Hindlimb muscle (tissue), 1 donor: ENCODE data around the gene TNFRSF14. TPM values are rescaled to one million over a fixed set of nuclear protein-coding genes. Genes with fewer than 3 reads are reported as not detected.
A peak's percentile ranks its signal among the peaks of the same experiment; 100 is the strongest.

Experiments
- DNase-seq: peaks from one replicate; pipeline ENCODE4 v3.0.0-alpha.2; 2013
- polyA plus RNA-seq: library from polyadenylated mRNA; unstranded; fragments of 120-200 nt; gene quantifications from one replicate; pipeline ENCODE4 v1.2.1, GENCODE V29; 2013; ENCODE audit not compliant: insufficient read length

The TNFRSF14 gene
- polyA plus RNA-seq, 1 donor: 15.8 TPM

- no peak for DNase-seq
Observed at GRCh38 chr1:2523891-2524609, 32.1 kb upstream of the TNFRSF14 start.

DNA sequence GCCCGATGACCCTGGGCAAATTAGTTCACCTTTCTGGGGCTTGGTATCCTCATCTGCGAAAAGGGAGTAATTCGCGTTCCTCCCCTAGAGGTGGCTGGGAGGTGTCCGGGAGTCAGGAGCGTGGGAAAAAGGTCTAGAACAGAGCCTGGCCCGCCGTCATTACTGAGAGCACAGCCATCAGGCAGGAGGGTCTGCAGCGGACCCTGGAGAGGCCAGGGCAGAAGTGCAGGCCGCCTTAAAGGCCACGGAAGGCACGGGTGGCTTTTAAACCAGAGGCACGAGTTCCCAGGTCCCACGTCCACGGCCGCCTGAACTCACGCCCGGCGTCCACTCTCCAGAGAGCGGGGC, 30.6 kb upstream of the TNFRSF14 start:
- no peak for DNase-seq

DNA sequence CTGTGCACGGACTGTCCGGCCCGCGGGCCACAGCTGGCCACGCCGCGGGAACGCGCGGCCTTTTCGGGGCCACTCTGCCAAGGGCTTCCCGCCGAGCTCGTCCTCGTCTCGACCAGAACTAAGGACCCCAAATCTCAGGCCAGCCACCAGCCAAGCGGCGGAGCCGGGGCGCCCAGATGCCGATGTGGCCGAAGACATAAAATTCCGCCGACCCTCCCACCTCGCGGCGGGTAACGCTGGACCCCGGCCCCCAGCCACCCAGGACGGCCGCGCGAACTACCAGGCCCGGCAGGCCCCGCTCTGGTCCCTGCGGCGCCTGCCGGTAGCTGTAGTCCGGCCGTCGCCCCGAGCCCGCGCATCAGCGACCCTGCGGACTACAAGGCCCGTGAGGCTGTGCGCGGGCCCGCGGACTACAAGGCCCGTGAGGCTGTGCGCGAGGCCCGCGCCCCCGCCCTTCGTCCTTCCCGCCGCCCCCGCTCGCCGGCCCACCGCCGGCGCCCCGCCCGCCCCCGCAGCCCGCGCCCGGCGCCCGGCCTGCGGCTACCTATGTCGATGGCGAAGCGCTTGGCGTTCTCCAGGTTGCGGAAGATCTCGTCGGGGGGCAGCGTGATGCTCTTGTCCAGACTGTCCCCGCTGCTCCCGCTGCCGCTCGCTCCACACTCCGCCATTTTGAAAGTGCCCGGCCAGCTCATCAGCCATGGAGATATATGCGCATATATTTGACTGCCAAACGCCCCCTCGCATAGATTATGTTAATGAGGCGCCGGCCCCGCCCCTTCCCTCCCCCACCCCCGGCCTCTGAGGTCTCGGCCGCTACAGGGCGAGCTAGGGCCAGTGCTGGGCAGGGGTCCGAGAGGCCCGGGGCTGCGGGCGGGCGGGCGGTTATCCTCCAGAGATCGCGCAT, 30.0 kb upstream of the TNFRSF14 start, which contains the start of gene PANK4:
PANK4 (minus strand) TSS at position 677 of the 904 bp plus-strand sequence; CDS start at position 668, 9 bp downstream.
- DNase-seq: peak; percentile 95

DNA sequence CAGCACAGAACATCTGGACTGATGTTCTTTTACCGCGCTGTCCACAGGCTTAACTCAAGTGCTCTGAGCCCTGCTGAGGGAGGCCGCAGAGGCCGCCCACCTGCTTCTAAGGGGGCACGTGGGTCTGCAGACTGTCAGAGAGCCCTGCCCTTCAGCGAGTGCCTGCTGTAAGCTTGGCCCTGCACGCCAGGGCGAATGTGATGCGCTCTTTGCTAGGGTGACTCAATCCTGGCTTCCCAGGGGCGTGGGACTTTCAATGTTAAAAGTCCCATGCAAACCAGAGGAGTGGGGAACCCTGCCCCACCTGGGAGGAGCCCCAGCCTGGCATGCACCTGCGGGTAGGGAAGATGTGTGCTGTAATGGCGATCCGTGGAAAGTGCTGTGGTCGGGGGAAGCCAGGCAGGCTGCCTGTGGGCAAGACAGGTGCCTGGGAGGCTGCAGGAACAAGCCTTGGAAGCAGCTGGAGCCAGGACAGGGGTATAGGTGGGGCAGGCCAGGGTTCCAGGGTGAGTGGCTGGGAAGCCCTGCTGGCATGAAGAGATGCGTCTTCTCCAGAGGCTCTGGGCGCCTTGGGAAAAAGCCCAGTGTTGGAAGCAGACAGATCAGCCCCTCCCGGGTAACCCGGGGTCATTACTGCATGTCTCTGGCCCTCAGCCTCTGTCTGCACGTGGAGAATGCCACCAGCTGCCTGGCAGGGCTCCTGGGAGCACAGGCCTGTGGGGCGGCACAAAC, 29.2 kb upstream of the TNFRSF14 start:
- no peak for DNase-seq

- no peak for DNase-seq
Observed at GRCh38 chr1:2527556-2527860, 28.7 kb upstream of the TNFRSF14 start.

DNA sequence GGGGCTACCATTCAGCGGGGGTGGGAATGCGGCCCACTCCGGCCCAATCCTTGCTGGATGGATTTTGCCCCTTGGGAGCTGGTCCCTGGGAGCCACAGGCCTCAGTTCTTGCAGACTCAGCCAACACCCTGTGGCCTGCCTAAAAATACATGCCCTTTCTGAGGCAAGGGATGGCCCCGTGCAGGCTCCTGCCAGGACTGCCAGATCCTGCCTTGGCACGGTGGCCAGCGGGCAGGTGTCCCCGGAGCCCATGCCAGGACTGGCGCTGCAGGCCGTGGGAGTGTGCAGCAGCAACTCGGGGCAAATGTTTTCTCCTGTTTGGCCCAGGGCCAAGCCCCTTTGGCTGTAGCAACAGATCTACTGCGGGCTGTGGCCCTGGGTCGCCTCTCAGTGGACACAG, 28.2 kb upstream of the TNFRSF14 start:
- DNase-seq: no peak

DNA sequence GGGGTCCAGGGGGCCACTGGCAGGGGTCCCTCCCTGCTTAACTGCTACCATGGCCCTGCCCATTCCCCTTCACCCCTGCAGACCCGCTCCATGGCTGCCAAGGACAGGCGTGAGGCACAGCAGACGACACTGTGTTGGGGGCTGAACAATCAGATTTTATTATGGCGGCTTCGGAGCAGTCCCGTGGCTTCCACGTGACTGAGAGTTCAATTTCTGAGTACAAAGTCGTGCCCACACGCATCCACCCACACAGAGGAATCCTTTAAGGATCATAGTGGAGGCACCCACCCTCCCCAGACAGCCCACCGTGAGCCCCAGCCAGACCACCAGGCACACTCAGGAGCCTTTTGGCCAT, 27.6 kb upstream of the TNFRSF14 start:
- DNase-seq: no peak

DNA sequence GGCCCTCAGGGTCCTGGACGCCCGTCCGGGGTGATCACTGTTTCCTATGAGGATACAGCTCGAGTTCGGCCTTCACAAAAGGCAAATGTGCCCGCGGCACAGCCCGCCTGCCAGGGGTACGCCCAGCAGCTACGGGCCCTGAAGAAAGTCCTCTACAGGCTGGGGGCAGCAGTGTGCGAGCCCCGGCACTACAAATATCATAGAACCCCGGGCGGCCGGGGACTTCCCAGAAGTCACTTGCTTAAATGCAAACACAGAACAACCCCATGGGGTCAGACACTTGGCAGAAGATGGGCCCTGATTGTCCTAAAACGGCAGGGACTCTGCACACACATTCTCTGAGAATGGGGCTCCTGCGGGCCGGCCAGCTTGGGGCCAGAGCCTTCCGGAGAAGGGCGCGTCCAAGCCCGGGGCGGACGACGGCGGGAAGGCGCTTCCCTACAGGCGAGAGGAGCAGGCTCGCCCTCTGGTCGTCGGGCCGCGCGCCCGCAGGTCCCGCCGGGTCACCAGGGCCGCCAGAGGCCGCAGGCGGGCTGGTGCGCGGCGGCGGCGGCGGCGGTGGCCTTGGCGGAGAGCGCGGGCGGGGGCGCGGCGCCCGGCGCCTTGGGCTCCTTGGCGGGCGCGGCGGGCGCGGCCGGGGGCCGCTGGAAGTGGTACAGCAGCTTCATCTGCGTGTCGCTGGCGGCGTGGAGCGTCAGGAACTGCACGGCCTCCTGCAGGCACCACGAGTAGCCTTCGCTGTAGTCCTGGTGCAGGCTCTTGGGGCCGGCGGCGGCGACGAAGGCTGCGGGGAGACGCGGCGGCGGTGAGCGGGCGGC, 27.0 kb upstream of the TNFRSF14 start:
- DNase-seq: no peak

DNA sequence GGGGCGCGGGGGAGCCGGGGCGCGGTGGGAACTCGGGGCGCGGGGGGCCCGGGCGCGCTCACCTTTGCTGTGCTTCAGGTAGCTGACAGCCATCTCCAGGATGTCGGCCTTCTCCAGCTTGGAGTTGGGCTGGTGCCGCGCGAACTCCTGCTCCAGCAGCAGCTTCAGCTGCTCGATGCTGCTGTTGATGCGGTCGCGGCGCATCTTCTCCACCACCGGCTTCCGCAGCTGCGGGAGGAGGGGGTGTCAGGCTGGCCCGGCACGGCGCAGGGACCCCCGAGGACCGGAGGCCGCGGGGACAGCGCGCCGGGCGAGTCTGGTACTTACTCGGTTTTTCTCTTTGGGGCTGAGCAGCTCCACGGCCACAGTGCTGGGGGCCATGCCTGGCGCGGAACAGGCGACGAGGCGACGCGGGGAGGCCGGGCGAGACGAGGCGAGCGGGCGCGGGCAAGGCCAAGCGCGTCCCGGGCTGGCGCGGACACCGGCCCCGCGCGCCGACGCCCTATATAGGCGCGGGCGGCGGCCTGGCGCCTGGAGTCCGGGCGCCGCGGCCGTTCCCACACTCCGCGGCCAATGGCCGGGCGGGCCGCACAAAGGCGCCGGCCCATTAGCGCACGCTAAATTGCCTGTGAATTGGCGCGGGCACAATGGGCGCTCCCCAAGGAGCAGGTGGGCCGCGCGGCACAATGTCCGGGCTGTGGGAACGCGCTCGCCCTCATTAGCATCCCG, 26.2 kb upstream of the TNFRSF14 start, which contains the start of gene HES5:
HES5 (minus strand) TSS at position 480 of the 729 bp plus-strand sequence; CDS start at position 381, 99 bp downstream.
- DNase-seq: no peak

- DNase-seq: no peak
Observed at GRCh38 chr1:2530513-2531361, 25.4 kb upstream of the TNFRSF14 start.

- no peak for DNase-seq
Observed at GRCh38 chr1:2532485-2533160, 23.5 kb upstream of the TNFRSF14 start.

DNA sequence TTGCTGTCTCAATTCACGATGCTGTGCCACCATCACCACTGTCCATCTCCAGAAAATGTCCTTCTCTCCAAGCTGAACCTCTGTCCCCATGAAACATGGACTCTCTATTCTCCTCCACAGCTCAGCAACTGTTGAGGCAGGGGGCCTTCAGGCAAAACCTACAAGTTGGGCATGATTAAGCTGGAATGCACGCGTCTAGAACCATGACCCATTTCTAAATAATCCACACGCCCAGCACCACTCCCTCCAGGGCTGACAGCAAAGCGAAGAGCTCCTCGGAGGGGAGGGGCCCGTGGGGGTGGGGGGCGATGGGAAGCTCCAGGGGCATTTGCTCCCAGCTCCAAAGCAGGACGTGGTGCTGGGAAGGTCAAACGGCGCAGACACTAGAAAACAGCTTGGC, 22.8 kb upstream of the TNFRSF14 start:
- DNase-seq: no peak

- no peak for DNase-seq
Observed at GRCh38 chr1:2534315-2534686, 21.9 kb upstream of the TNFRSF14 start.

DNA sequence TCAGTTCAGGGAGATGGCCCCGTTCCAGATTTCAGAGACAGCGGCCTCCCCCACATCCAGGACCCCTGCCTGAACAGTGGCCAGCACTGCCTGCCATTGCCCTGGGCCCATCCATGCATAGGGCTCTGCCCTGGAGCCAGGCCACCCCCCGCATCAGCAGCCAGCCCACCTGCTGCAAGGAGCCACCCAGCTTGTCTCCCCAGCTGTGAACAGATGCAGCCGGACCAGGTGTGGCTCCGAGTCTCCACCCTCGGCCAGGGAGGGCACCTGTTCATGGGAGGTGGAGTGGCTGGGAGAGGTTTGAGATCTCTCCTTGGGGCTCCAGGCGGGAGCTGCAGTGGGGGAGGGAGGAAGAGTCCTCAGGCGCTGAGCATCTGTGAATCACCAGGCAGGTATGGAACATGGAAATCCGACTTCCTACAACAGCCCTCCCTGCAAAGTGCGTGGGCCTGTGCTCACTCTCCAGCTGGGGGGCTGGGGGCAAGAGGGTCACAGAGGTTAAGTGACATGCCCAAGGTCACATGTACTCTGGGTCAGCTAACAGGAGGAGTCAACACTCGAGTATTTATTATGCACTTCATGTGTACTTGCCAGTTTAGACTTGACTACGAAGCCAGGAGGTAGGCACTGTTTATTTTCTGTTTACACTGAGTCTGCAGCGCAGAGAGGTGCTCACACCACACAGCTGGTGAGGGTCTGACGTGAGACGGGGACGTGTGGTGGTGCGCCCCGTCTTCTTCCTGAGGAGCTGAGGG, 21.3 kb upstream of the TNFRSF14 start:
- DNase-seq: no peak

DNA sequence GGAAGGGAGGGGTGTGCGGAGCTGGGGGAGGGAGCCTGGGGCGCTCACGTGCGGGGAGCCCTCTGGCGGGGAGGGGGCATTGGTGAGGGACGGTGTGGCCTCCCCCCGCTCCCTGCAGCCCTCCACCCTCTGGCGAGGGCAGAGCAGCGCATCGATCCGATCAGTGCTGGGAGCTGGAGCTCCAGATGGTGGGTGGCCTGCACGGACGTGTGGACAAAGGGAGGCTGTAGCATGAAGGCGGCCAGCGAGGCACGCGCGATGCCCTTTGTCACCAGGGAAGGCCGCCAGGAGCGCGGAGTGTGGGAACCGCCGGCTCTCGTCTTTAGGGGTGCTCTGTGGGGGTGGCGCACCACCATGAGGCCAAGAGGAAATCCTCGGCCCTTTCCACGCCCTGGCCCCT, 20.7 kb upstream of the TNFRSF14 start:
- DNase-seq: no peak

DNA sequence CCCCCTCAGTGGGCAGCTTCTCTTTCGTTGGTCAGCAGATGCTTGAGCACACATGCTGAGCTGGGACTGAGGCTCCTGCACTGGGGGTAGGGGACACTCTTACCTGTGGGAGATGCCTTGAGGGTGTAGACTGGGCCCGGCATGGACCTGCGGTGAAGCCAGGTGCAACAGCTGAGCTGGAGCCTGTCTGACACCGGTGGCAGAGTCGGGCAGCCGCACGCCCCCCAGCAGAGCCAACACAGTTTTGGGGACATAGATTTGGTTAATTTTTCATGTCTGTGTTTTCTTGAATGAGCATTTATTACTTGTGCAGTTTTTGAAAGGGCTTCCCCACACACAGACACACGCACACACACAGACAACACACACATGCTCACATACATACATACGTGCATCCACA, 20.2 kb upstream of the TNFRSF14 start:
- no peak for DNase-seq

DNA sequence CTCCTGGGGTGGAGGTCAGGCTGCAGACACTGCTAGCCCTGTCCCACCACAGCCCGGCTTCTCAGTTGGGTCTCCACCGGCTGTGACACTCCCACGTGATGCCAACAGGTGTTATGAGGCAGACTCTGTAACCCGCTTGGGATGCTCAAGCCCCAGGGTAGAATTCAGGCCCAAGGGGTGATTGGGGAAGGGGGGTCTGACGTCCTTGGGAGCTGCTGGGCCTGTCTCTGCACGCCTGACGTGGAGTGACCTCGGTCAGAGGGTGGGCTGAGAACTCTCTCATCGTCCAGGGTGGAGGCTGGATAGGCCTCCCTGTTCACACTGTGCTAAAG, 18.4 kb upstream of the TNFRSF14 start:
- no peak for DNase-seq

- DNase-seq: no peak
Observed at GRCh38 chr1:2538376-2538775, 17.8 kb upstream of the TNFRSF14 start.

DNA sequence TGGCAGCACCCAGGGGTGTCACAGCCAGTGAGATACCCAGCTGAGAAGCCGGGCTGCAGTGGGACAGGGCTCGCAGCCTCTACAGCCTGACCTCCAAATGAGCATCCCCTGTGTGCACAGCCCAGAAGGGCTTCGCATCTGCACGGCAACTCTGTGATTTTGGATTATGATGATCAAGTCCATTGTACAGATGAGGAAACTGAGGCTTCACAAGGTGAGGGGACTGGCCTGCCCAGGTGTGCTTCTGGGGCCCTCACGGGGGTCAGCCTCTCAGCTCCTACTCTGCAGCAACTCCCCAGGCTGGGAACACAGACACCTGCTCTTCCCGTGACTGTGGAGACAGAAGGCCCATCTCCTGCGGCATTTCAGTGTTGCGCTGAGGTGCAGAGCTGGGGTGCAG, 17.3 kb upstream of the TNFRSF14 start:
- no peak for DNase-seq
